OCI-LY3 (cell line): Measurements from ENCODE around the gene PORCN.

Experiments used
- EZH2phosphoT487 ChIP-seq: fragments of 200-600 bp; shearing (Covaris generic); IDR thresholded peaks from 2 replicates; pipeline ENCODE4 v1.6.1; 2018; ENCODE audit warnings: antibody characterized with exemption, mixed run types, low read depth
- TF ChIP-seq, protein P1 (sequence below): fragments of 200-600, 300-600 bp; sonication (generic); IDR thresholded peaks from 2 replicates; pipeline ENCODE4 v1.5.1; 2014; ENCODE audit warnings: antibody characterized with exemption, low read length, low read depth

DNA sequence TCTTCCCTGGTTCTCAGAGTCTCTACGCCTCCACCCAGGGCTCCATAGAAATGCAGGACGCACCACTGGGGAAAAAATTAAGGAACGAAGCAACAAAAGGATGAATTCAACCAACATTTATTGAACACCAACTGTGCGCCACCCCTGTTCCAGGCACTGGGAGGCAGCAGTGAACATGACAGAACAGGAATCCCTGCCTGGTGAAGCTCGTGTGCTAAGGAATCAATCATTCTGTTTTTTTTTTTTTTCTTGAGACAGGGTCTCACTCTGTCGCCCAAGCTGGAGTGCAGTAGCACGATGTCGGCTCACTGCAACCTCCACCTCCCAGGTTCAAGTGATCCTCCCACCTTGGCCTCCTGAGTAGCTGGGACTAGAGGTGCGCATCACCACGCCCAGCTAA is 34.7 kb upstream of the PORCN start:
- TF ChIP-seq, protein P1, sequence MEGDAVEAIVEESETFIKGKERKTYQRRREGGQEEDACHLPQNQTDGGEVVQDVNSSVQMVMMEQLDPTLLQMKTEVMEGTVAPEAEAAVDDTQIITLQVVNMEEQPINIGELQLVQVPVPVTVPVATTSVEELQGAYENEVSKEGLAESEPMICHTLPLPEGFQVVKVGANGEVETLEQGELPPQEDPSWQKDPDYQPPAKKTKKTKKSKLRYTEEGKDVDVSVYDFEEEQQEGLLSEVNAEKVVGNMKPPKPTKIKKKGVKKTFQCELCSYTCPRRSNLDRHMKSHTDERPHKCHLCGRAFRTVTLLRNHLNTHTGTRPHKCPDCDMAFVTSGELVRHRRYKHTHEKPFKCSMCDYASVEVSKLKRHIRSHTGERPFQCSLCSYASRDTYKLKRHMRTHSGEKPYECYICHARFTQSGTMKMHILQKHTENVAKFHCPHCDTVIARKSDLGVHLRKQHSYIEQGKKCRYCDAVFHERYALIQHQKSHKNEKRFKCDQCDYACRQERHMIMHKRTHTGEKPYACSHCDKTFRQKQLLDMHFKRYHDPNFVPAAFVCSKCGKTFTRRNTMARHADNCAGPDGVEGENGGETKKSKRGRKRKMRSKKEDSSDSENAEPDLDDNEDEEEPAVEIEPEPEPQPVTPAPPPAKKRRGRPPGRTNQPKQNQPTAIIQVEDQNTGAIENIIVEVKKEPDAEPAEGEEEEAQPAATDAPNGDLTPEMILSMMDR, result peak; percentile 36
- no peak for TF ChIP-seq EZH2phosphoT487
